ENCODE results near the gene BDP1.
"Not testable (repeated sequence)": the region's sequence is repeated elsewhere in the genome, so short reads cannot be mapped to it uniquely, and the experiment has no call there.

DNA sequence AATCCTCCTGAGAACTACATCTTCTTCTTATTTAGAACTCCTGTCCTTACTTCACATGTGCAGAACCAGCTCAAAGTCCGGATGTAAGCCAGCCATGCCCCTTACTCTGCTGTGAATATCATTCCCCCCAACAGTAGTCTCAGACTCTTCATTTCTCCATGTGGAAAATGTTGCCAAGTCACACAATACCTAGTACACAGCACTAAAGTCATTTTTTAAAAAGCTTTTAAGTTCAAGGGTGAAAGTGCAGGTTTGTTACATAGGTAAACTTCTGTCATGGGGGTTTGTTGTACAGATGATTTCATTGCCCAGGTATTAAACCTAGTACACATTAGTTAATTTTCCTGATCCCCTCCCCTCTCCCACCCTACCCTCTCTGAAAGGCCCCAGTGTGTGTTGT lies 37.4 kb upstream of the BDP1 start:
- TF ChIP-seq CTCF, POLR2A (IDR thresholded peaks at IDR 0.05): not testable (repeated sequence)

Data from testis (tissue), 2 donors.